Gastrocnemius medialis (tissue), 4 donors: ENCODE results near the gene CALR. TPM values are rescaled to one million over a fixed set of nuclear protein-coding genes. Genes with fewer than 3 reads are reported as not detected.
A peak's percentile ranks its signal among the peaks of the same experiment; 100 is the strongest.

Experiments used
- ATAC-seq, 2 donors: fragments of 150-250 bp; one replicate each; pipeline ENCODE4 v1.9.1; 2016
- DNase-seq, 2 donors: peaks; one replicate each; pipeline ENCODE4 v3.0.0-alpha.2; 2019
- H3K27ac ChIP-seq, 4 donors: fragments of 200-600 bp; sonication (generic); 1 replicate in 1 of 4; 2 replicates in 3 of 4; pipeline ENCODE4 v1.5.1; 2016 to 2018; ENCODE audit warnings: mild to moderate bottlenecking in 2 of 4, moderate library complexity in 1 of 4
- H3K27me3 ChIP-seq, 3 donors: fragments of 200-600 bp; sonication (generic) in 2 of 3; 1 replicate in 1 of 3; 2 replicates in 2 of 3; pipeline versions ENCODE4 v1.5.1 to v1.6.0; 2016 to 2019; ENCODE audit warnings: mild to moderate bottlenecking in 1 of 3, moderate library complexity in 1 of 3
- H3K36me3 ChIP-seq, 2 donors: fragments of 200-600 bp; sonication (generic) in 1 of 2; one replicate each; pipeline ENCODE4 v1.5.1; 2017 to 2018
- H3K4me1 ChIP-seq, 2 donors: fragments of 200-600 bp; sonication (generic) in 1 of 2; one replicate each; pipeline ENCODE4 v1.5.1; 2016 to 2017; ENCODE audit warnings: mild to moderate bottlenecking in 2 of 2
- H3K4me3 ChIP-seq, 4 donors: fragments of 200-600 bp; sonication (generic) in 3 of 4; 1 replicate in 1 of 4; 2 replicates in 3 of 4; pipeline ENCODE4 v1.5.1; 2016 to 2019; ENCODE audit warnings: mild to moderate bottlenecking in 2 of 4
- H3K9me3 ChIP-seq, 3 donors: fragments of 200-600 bp; sonication (generic) in 2 of 3; 1 replicate in 1 of 3; 2 replicates in 2 of 3; pipeline ENCODE4 v1.5.1; 2016 to 2019
- POLR2A ChIP-seq, 2 donors: fragments of 450-650 bp; IDR thresholded peaks; one replicate each; pipeline ENCODE4 v1.6.1; 2017; ENCODE audit warnings: antibody characterized with exemption in 2 of 2, mild to moderate bottlenecking in 2 of 2, moderate library complexity in 2 of 2
- in situ Hi-C, 4 donors: fragments of 200-750 bp; cut with MboI; loops; one replicate each; pipeline versions ENCODE4 v1.15.0 to v1.8.0; 2017; ENCODE audit warnings: low sequenced_read_pairs in 4 of 4
- intact Hi-C: fragments of 100-400 bp; cut with DNase I; formaldehyde crosslinking; loops from one replicate; pipeline ENCODE4 v1.15.1; 2023; ENCODE audit warnings: low total_unique reads
- total RNA-seq, 4 donors: library from RNA; depleted of rRNA; stranded (reverse); fragments of >200 nt; gene quantifications; one replicate each; pipeline versions ENCODE4 v1.1.0 to v1.2.3, GENCODE V29; 2016
- TF ChIP-seq, protein P1 (sequence below), 5 experiments: fragments of 450-650 bp in 3 of 5; fragments of 200-600 bp in 2 of 5; sonication (generic) in 2 of 5; IDR thresholded peaks in 4 of 5; conservative IDR thresholded peaks in 1 of 5; 1 replicate in 4 of 5; 2 replicates in 1 of 5; pipeline ENCODE4 v1.5.1; 2016 to 2019; ENCODE audit warnings: antibody characterized with exemption in 5 of 5, mild to moderate bottlenecking in 3 of 5, moderate library complexity in 3 of 5

Gene CALR
- total RNA-seq, 4 donors from 2014 or later: 110 to 195 (median 135) TPM

DNA sequence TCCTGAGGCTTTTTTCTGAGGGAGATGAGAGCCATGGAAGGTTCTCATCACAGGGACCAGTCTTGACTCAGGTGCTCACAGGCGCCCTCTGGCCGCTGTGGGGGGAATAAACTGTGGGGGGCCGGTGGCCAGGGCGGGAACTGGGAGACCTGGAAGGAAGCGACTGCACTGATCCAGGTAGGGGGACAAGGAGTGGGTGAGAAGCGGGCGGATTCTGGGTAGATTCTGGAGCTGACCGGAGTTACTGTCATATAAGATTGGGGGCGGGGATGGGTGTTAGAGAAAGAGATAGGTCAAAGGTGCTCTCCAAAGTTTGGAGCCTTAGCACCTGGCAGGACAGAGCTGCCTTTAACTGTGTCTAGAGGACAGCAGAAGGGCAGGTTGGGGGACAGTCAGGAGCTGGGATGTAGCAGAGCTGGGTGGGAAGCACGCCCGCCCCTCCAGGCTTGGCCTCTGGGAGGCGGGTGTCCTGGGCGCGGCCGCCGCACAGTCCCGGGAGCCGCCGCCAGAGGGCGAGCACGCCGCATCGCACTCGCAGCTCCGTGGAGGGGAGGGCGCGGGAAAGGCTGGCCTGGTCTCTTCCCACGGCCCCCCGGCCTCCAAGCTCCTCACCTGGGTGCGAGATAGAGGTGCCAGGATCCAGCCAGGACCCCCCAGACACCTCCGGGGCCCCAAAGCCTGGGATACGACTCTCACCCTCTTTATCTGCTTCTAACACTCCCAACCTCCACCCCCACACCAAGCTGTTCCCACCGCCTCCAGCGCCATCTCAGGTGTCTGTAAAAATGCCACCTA is 26.8 kb downstream of the CALR start:
- peak in 1 of 2 donors; percentile 74 for DNase-seq
- Histone ChIP-seq H3K36me3 (no peaks in the 10 kb centered on the region), H3K4me1 (peaks cover 0 to 12% of the 10 kb centered on the region in 2 donors), H3K9me3 (no peaks in the 10 kb centered on the region), H3K27ac (peak overlapping the region; percentile 60 to 72 (median 68)), H3K4me3 (peak overlapping the region; percentile 56 to 69 (median 60)), H3K27me3 (no peaks in the 10 kb centered on the region)
- in situ Hi-C loops: loop anchor here in 2 of 4 donors (10.0 to 25.0 kb wide), 2 partner anchors 80 to 297 kb away; partner anchors contain the start of genes DNASE2 (in 1 of the 2) and KLF1 (in 1 of the 2)
- intact Hi-C loops: loop anchor here (1.0 kb wide), 2 partner anchors 19 to 80 kb away; no protein-coding TSS in a partner anchor
- ATAC-seq: peak; percentile 96 to 97
- TF ChIP-seq POLR2A (IDR thresholded peaks at IDR 0.05): no peak
- TF ChIP-seq, protein P1, sequence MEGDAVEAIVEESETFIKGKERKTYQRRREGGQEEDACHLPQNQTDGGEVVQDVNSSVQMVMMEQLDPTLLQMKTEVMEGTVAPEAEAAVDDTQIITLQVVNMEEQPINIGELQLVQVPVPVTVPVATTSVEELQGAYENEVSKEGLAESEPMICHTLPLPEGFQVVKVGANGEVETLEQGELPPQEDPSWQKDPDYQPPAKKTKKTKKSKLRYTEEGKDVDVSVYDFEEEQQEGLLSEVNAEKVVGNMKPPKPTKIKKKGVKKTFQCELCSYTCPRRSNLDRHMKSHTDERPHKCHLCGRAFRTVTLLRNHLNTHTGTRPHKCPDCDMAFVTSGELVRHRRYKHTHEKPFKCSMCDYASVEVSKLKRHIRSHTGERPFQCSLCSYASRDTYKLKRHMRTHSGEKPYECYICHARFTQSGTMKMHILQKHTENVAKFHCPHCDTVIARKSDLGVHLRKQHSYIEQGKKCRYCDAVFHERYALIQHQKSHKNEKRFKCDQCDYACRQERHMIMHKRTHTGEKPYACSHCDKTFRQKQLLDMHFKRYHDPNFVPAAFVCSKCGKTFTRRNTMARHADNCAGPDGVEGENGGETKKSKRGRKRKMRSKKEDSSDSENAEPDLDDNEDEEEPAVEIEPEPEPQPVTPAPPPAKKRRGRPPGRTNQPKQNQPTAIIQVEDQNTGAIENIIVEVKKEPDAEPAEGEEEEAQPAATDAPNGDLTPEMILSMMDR (IDR thresholded peaks at IDR 0.05 in 4 of 5, conservative IDR thresholded peaks at IDR 0.05 in 1 of 5): peak; percentile 92 to 98 (median 95)

DNA sequence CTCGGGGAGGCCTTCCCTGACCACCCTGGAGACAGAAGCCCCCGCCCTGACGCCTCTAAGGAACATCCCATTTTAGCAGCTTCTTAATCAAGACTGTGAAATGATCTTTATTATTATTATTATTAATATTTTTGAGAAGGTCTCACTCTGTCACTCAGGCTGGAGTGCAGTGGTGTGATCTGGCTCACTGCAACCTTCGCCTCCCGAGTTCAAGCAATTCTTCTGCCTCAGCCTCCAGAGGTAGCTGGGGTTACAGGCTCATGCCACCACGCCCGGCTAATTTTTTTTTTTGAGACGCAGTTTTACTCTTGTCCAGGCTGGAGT is 27.4 kb downstream of the CALR start:
- DNase-seq (no peak), ATAC-seq (no peak)
- H3K27me3 ChIP-seq: no peaks in the 10 kb centered on the region
- no peaks in the 10 kb centered on the region for H3K36me3 ChIP-seq
- H3K9me3 ChIP-seq: no peaks in the 10 kb centered on the region
- H3K4me3 ChIP-seq: peak overlapping the region; percentile 56 to 69 (median 60)
- peak overlapping the region; percentile 60 to 72 (median 68) for H3K27ac ChIP-seq
- intact Hi-C loops (loop anchor here (1.0 kb wide), 2 partner anchors 19 to 80 kb away; no protein-coding TSS in a partner anchor), in situ Hi-C loops (loop anchor here in 2 of 4 donors (10.0 to 25.0 kb wide), 2 partner anchors 81 to 297 kb away; partner anchors contain the start of genes DNASE2 (in 1 of the 2) and KLF1 (in 1 of the 2))
- H3K4me1 ChIP-seq: peaks cover 0 to 12% of the 10 kb centered on the region in 2 donors
- TF ChIP-seq POLR2A (IDR thresholded peaks at IDR 0.05): no peak
- TF ChIP-seq, protein P1 (IDR thresholded peaks at IDR 0.05 in 4 of 5, conservative IDR thresholded peaks at IDR 0.05 in 1 of 5): no peak

DNA sequence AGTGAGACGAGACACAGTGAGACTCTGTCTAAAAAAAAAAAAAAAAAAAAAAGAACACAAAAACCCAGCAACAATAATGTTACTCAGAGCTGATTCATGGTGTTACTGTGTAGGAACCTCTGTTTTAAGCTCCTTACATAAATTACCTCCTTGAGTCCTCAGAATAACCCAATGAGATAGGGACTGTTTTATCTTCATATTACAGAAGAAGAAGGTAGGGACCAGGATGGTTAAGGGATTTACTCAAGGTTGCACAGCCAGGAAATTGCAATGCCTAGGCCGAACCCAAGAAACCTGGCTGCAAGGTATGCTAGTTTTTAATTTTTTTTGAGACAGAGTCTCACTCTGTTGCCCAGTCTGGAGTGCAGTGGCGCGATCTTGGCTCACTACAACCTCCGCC is 29.5 kb downstream of the CALR start:
- TF ChIP-seq, protein P1 (IDR thresholded peaks at IDR 0.05 in 4 of 5, conservative IDR thresholded peaks at IDR 0.05 in 1 of 5): no peak
- TF ChIP-seq POLR2A (IDR thresholded peaks at IDR 0.05): no peak
- H3K4me3 ChIP-seq: no peak overlapping the region
- peaks cover 0 to 12% of the 10 kb centered on the region in 2 donors for H3K4me1 ChIP-seq
- H3K9me3 ChIP-seq: no peaks in the 10 kb centered on the region
- intact Hi-C loops (no loop called here), in situ Hi-C loops (loop anchor here in 2 of 4 donors (10.0 to 25.0 kb wide), 2 partner anchors 83 to 294 kb away; partner anchors contain the start of genes DNASE2 (in 1 of the 2) and KLF1 (in 1 of the 2))
- ATAC-seq (no peak), DNase-seq (no peak)
- H3K36me3 ChIP-seq: no peaks in the 10 kb centered on the region
- H3K27me3 ChIP-seq: no peaks in the 10 kb centered on the region
- no peak overlapping the region for H3K27ac ChIP-seq

DNA sequence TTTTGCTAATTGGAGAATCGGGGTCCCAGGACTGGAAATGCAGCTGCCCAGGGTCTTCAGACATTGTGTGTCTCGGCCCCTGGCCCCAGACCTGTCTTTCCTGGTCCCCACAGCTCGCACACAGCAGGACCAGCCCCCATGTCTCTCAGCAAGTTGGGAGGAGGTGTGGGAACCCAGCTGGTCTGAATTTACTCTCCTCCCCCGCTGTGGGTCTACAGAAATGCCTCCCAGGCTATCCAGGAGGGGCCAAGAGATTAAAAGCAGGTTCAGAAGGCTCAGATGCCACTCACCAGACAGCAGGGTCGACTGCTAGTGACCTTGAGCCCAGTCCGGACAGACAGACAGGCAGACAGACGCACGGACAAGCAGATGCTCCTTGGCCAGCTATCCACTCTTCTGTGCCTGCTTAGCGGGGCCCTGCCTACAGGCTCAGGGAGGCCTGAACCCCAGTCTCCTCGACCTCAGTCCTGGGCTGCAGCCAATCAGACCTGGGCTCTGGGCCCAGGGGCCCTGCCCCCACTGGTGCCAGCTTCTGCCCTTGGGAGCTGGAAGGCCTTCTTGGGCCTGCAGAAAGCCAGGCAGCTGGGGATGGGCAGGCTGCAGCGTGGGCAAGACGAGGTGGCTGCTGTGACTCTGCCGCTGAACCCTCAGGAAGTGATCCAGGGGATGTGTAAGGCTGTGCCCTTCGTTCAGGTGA is 31.0 kb downstream of the CALR start, which contains the start of gene DAND5:
DAND5 (plus strand) TSS at position 285 of the 697 bp plus-strand sequence; CDS start at position 370, 85 bp downstream.
- Histone ChIP-seq H3K27me3 (no peaks in the 10 kb centered on the region), H3K4me3 (no peak within 1 kb of the TSS), H3K27ac (no peak within 1 kb of the TSS), H3K36me3 (no peaks in the 10 kb centered on the region), H3K4me1 (peaks cover 0 to 12% of the 10 kb centered on the region in 2 donors), H3K9me3 (no peaks in the 10 kb centered on the region)
- in situ Hi-C loops: loop anchor here in 2 of 4 donors (10.0 to 25.0 kb wide), 2 partner anchors 85 to 293 kb away; partner anchors contain the start of genes DNASE2 (in 1 of the 2) and KLF1 (in 1 of the 2)
- intact Hi-C loops: no loop called here
- no peak for DNase-seq
- ATAC-seq: no peak
- no peak for TF ChIP-seq POLR2A (IDR thresholded peaks at IDR 0.05)
- TF ChIP-seq, protein P1 (IDR thresholded peaks at IDR 0.05 in 4 of 5, conservative IDR thresholded peaks at IDR 0.05 in 1 of 5): no peak
